ENCODE data around the gene OR4S2. TPM values are rescaled to one million over a fixed set of nuclear protein-coding genes. Genes with fewer than 3 reads are reported as not detected.

The OR4S2 gene
- total RNA-seq, 3 donors from 2014 or later (not counting 1 experiment from before 2014, with no cell fraction given) = not detected

- Histone ChIP-seq H3K9me3 (ENCODE audit: control insufficient read depth, insufficient read depth, low read length) (no peaks in the 10 kb centered on the region), H3K27ac (ENCODE audit: low read length) (no peak overlapping the region), H3K4me3 (ENCODE audit: low read length) (no peak overlapping the region), H3K4me1 (ENCODE audit: control insufficient read depth, insufficient read depth, low read length) (no peaks in the 10 kb centered on the region), H3K27me3 (ENCODE audit: control insufficient read depth, insufficient read depth, low read length) (no peaks in the 10 kb centered on the region), H3K36me3 (ENCODE audit: control insufficient read depth, insufficient read depth, low read length) (no peaks in the 10 kb centered on the region)
- ATAC-seq (no peak), DNase-seq (no peak)
- Mint-ChIP-seq H3K9me3 (peaks cover 2 to 11% of the 10 kb centered on the region in 2 donors), H3K27ac (no peak overlapping the region), H3K27me3 (ENCODE audit: low read depth in 2 of 2) (no peaks in the 10 kb centered on the region), H3K4me1 (no peaks in the 10 kb centered on the region), H3K4me3 (no peak overlapping the region), H3K36me3 (no peaks in the 10 kb centered on the region)
- TF ChIP-seq, protein P1, sequence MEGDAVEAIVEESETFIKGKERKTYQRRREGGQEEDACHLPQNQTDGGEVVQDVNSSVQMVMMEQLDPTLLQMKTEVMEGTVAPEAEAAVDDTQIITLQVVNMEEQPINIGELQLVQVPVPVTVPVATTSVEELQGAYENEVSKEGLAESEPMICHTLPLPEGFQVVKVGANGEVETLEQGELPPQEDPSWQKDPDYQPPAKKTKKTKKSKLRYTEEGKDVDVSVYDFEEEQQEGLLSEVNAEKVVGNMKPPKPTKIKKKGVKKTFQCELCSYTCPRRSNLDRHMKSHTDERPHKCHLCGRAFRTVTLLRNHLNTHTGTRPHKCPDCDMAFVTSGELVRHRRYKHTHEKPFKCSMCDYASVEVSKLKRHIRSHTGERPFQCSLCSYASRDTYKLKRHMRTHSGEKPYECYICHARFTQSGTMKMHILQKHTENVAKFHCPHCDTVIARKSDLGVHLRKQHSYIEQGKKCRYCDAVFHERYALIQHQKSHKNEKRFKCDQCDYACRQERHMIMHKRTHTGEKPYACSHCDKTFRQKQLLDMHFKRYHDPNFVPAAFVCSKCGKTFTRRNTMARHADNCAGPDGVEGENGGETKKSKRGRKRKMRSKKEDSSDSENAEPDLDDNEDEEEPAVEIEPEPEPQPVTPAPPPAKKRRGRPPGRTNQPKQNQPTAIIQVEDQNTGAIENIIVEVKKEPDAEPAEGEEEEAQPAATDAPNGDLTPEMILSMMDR (IDR thresholded peaks at IDR 0.05) = no peak
- intact Hi-C loops (cut with micrococcal nuclease) = no loop called here
- WGBS (ENCODE audit: insufficient coverage) = 75% methylated on average over 5 of the region's 5 CpGs
These were observed 25.7 kb downstream of the OR4S2 start for GRCh38 chr11:55673860-55674259.

DNA sequence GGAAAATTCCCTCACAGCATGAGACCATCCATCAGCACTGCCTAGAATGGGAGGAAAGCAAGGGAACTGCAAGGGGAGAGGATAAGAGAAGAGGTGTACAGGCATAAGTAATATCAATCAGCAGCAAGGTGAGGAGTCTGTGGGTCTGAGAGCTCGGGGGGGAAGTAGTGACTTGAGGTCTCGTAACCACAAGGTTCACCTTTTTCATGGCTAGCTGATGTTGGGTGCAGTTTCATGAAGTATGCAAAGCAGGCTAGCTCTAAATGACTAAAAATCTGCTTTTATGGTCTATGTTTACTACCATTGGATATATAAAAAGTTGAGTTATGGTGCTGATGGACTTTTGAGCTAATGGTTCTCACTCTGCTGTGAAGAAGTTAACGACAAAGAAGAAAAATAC, 49.7 kb downstream of the OR4S2 start:
- Mint-ChIP-seq H3K36me3 (peaks cover 12% of the 10 kb centered on the region), H3K9me3 (peaks cover 10 to 17% of the 10 kb centered on the region in 2 donors), H3K4me1 (no peaks in the 10 kb centered on the region), H3K27me3 (ENCODE audit: low read depth in 2 of 2) (no peaks in the 10 kb centered on the region), H3K27ac (no peak overlapping the region), H3K4me3 (no peak overlapping the region)
- TF ChIP-seq, protein P1 (IDR thresholded peaks at IDR 0.05) = no peak
- 64% methylated on average over 2 of the region's 3 CpGs for WGBS (ENCODE audit: insufficient coverage)
- no peak overlapping the region for H3K4me3 ChIP-seq (ENCODE audit: low read length)
- no peak overlapping the region for H3K27ac ChIP-seq (ENCODE audit: low read length)
- intact Hi-C loops (cut with micrococcal nuclease) = no loop called here
- ATAC-seq (no peak), DNase-seq (no peak)
- peaks cover 9% of the 10 kb centered on the region for H3K9me3 ChIP-seq (ENCODE audit: control insufficient read depth, insufficient read depth, low read length)
- no peaks in the 10 kb centered on the region for H3K4me1 ChIP-seq (ENCODE audit: control insufficient read depth, insufficient read depth, low read length)
- no peaks in the 10 kb centered on the region for H3K36me3 ChIP-seq (ENCODE audit: control insufficient read depth, insufficient read depth, low read length)
- H3K27me3 ChIP-seq (ENCODE audit: control insufficient read depth, insufficient read depth, low read length) = no peaks in the 10 kb centered on the region

DNA sequence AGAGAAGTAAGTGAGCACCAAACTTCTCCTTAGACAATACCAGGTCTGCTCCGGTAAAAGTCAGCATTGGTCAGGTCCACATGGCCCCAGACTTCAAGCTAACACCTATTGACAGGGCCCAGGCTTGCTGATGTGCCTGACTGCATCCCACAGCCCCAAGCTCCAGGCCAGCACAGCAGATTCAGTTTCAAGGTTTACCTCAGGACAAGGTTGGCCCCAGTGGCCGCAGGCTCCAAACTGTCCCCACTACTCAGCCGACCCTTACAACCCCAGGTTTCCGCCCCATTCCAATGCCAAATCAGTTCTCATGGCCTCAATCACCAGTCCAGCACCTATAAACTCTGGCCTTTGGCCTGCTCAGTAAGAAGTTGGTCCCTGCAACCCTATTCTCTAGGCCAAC, 53.3 kb downstream of the OR4S2 start:
- no peaks in the 10 kb centered on the region for H3K27me3 Mint-ChIP-seq (ENCODE audit: low read depth in 2 of 2)
- TF ChIP-seq, protein P1 (IDR thresholded peaks at IDR 0.05) = no peak
- Histone ChIP-seq H3K9me3 (ENCODE audit: control insufficient read depth, insufficient read depth, low read length) (peaks cover 9% of the 10 kb centered on the region), H3K4me1 (ENCODE audit: control insufficient read depth, insufficient read depth, low read length) (no peaks in the 10 kb centered on the region), H3K36me3 (ENCODE audit: control insufficient read depth, insufficient read depth, low read length) (no peaks in the 10 kb centered on the region), H3K27me3 (ENCODE audit: control insufficient read depth, insufficient read depth, low read length) (no peaks in the 10 kb centered on the region), H3K27ac (ENCODE audit: low read length) (no peak overlapping the region), H3K4me3 (ENCODE audit: low read length) (no peak overlapping the region)
- H3K4me3 Mint-ChIP-seq = no peak overlapping the region
- H3K9me3 Mint-ChIP-seq = peaks cover 14 to 19% of the 10 kb centered on the region in 2 donors
- ATAC-seq (no peak), DNase-seq (no peak)
- no peak overlapping the region for H3K27ac Mint-ChIP-seq
- WGBS (ENCODE audit: insufficient coverage) = 83% methylated on average over 4 of the region's 4 CpGs
- H3K4me1 Mint-ChIP-seq = no peaks in the 10 kb centered on the region
- peaks cover 17% of the 10 kb centered on the region for H3K36me3 Mint-ChIP-seq
- intact Hi-C loops (cut with micrococcal nuclease) = no loop called here

Other genes starting within 250 kb of the OR4S2 start
- not detected for gene OR4C15, start 93.9 kb upstream of the OR4S2 start, total RNA-seq
- not detected for gene OR4C16, start 76.2 kb upstream of the OR4S2 start, total RNA-seq
- gene OR4C11, start 40.7 kb upstream of the OR4S2 start, total RNA-seq = not detected
- gene OR4P4, start 13.2 kb upstream of the OR4S2 start, total RNA-seq = not detected
- gene OR4C6, start 13.9 kb downstream of the OR4S2 start, total RNA-seq = not detected
- not detected for gene OR5D13, start 125.1 kb downstream of the OR4S2 start, total RNA-seq
- not detected for gene OR5D14, start 147.2 kb downstream of the OR4S2 start, total RNA-seq
- gene OR5L1, start 163.0 kb downstream of the OR4S2 start, total RNA-seq = not detected
- not detected for gene OR5D18, start 171.3 kb downstream of the OR4S2 start, total RNA-seq
- not detected for gene OR5L2, start 178.9 kb downstream of the OR4S2 start, total RNA-seq
- gene OR5D16, start 190.4 kb downstream of the OR4S2 start, total RNA-seq = not detected
- gene TRIM51, start 235.0 kb downstream of the OR4S2 start, total RNA-seq = 1 to 10 TPM in 1 of 3 donors, under 1 TPM in 1, not detected in 1; 0.25 to 8.5 TPM

All from natural killer cell (primary cell).